Neural progenitor cell (in vitro differentiated cells): ENCODE results near the gene DIDO1.

Source experiments
- EZH2 ChIP-seq: fragments of 200-600 bp; sonication (generic); IDR thresholded peaks from 2 replicates; pipeline ENCODE4 v1.6.1; 2017; ENCODE audit warnings: antibody characterized with exemption, mild to moderate bottlenecking, moderate library complexity
- EZH2phosphoT487 ChIP-seq: fragments of 200-600 bp; sonication (generic); IDR thresholded peaks from 2 replicates; pipeline ENCODE4 v1.6.1; 2017; ENCODE audit warnings: antibody characterized with exemption
- TF ChIP-seq, protein P1 (sequence below): fragments of 200-600 bp; sonication (generic); IDR thresholded peaks from 2 replicates; pipeline ENCODE4 v1.5.1; 2017; ENCODE audit warnings: antibody characterized with exemption, mild to moderate bottlenecking

DNA sequence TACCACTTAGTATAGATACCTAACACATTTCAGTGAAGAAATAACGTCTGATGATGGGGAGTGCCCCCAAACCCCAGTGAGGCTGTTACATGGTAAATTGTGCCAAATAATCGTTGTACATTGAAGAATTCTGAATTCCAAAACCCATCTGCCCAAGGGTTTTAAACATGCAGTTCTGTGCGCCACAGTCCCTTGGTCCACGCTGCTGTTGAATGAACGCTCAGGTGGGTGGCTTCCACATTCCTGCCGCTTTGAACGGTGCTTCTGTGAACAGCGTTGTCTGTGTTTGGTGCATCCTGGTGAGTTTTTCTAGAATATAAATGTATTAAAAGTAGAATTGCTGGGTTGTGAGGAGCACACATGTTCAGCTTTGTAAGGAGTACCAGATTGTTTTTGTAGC is 14.6 kb upstream of the DIDO1 start:
- TF ChIP-seq, protein P1, sequence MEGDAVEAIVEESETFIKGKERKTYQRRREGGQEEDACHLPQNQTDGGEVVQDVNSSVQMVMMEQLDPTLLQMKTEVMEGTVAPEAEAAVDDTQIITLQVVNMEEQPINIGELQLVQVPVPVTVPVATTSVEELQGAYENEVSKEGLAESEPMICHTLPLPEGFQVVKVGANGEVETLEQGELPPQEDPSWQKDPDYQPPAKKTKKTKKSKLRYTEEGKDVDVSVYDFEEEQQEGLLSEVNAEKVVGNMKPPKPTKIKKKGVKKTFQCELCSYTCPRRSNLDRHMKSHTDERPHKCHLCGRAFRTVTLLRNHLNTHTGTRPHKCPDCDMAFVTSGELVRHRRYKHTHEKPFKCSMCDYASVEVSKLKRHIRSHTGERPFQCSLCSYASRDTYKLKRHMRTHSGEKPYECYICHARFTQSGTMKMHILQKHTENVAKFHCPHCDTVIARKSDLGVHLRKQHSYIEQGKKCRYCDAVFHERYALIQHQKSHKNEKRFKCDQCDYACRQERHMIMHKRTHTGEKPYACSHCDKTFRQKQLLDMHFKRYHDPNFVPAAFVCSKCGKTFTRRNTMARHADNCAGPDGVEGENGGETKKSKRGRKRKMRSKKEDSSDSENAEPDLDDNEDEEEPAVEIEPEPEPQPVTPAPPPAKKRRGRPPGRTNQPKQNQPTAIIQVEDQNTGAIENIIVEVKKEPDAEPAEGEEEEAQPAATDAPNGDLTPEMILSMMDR: no peak
- no peak for TF ChIP-seq EZH2
- TF ChIP-seq EZH2phosphoT487: no peak
